Activated naive CD8-positive, alpha-beta T cell treated with anti-CD3 and anti-CD28 coated beads, Interleukin-2, amount 50 U/mL, for 24 hours (primary cell): ENCODE results near the gene LAMP1.

Experiments used
- ATAC-seq: fragments of 150-1000 bp; cut with Tn5 transposase; one replicate; pipeline ENCODE4 v1.10.0; 2021
- DNase-seq: peaks from one replicate; pipeline ENCODE4 v3.0.0; 2021
- H3K27ac Mint-ChIP-seq: one replicate; pipeline ENCODE4 v1.8.0; 2021; ENCODE audit warnings: mild to moderate bottlenecking, mixed read lengths
- H3K27me3 Mint-ChIP-seq: one replicate; pipeline ENCODE4 v1.8.0; 2021; ENCODE audit warnings: mixed read lengths
- H3K36me3 Mint-ChIP-seq: one replicate; pipeline ENCODE4 v1.8.0; 2021; ENCODE audit warnings: low read depth, mixed read lengths
- H3K4me1 Mint-ChIP-seq: one replicate; pipeline ENCODE4 v1.8.0; 2021; ENCODE audit warnings: mixed read lengths
- H3K4me3 Mint-ChIP-seq: one replicate; pipeline ENCODE4 v1.8.0; 2021; ENCODE audit warnings: mild to moderate bottlenecking, moderate library complexity, mixed read lengths
- H3K9me3 Mint-ChIP-seq: one replicate; pipeline ENCODE4 v1.8.0; 2021; ENCODE audit warnings: mixed read lengths

The LAMP1 gene

DNA sequence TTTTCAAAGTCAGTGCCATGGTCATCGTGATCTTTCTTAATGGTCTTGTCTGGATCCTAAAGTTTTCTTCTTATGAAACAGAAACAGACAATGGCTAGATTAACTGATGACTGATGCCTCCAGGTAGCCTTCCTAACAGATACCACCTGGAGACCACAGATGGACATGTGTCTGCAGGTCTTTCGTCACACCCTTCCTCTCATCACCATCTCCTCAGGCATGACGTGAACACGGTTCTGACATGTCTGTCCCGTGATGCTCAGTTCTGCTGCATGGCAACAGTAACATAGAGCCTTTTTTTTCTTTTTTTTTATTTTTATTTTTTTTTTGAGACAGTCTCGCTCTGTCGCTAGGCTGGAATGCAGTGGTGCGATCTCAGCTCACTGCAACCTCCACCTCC, 13.1 kb upstream of the LAMP1 start:
- Mint-ChIP-seq H3K36me3 (no peaks in the 10 kb centered on the region), H3K4me1 (no peaks in the 10 kb centered on the region), H3K27ac (no peak overlapping the region), H3K4me3 (no peak overlapping the region), H3K9me3 (no peaks in the 10 kb centered on the region), H3K27me3 (peaks cover 19% of the 10 kb centered on the region)
- DNase-seq (no peak), ATAC-seq (no peak)

DNA sequence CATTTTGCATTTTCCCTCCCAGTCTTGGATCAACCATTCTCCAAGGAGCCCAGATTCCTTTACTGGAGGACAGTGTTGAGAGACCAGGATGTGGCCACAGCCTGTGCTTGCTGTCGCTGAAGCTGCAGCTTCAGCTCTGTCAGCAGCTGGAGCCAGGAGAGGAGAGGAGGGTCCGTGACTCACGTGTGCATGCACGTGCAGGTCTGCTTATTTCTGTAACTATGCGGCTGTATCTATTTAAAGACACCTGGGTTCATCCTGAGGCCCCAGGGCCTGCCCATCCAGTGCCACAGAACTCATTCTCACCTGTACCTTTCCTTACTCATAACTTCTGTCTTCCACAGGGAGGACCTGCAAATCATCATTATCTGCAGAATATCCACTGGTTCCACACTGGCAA, 8.2 kb upstream of the LAMP1 start:
- H3K27me3 Mint-ChIP-seq = peaks cover 50% of the 10 kb centered on the region
- H3K4me1 Mint-ChIP-seq = peaks cover 10% of the 10 kb centered on the region
- no peaks in the 10 kb centered on the region for H3K9me3 Mint-ChIP-seq

DNA sequence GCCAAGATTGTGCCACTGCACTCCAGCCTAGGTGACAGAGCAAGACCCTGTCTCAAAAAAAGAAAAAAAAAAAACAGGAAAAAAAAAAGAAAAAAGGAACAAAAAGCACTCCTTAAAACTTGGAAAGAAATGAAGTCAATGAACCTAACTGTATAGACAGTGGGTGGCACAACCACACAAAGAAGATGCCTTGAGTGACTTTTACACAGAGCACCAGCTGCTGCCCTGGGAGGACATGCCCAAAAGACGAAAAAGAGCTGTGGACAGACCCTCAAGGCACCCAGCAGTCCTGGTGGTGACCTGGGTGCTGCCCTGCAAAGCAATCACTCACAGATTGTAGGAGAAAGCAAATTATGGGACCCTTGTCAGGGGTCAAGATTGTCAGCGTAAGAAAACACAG, 5.9 kb upstream of the LAMP1 start:
- no peaks in the 10 kb centered on the region for H3K9me3 Mint-ChIP-seq

More for the DNA sequence above, 8.2 kb upstream of the LAMP1 start:
- H3K4me3 Mint-ChIP-seq = no peak overlapping the region
- DNase-seq = no peak
- no peak for ATAC-seq
- no peaks in the 10 kb centered on the region for H3K36me3 Mint-ChIP-seq
- no peak overlapping the region for H3K27ac Mint-ChIP-seq

DNA sequence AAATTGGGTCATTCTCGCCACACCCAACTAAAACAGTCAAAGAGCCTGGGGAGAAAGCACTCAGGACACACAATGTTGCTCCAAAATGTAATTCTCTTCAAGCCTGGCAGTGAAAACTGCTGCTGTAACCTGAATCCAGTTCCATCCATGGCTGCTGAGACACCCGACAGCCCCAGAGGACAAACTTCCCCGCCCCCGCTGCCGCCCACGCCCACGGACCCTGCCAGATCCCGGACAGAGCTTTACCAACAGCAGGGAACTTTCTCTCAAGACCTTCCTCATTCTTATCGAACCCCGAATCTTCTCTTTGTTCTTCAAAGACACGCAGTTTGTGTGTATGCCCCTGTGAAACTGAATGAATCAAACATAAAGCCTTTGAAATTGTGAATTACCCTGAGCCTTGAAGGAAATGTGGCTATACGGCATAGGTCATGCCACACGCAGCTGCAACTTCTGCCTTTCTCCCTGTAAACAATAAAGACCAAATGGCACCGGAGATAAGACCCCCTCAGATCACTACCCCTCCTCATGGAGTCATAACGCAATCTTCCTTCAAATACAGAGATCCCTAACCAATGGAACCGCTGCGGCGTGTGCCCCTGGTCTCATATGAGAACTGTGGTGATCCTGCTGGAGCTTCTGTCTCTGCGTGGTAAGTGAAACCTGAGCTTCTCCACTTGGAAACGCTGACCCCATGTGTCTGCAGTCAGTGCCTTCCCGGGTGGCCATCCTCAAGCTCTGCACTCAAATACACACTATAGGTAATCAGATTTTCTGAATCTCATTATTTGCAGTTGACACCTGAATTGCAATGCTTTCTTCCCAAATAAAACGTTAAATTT, 4.8 kb upstream of the LAMP1 start:
- Mint-ChIP-seq H3K27ac (no peak overlapping the region), H3K27me3 (peaks cover 50% of the 10 kb centered on the region), H3K4me3 (peak overlapping the region; percentile 59), H3K9me3 (peaks cover 6% of the 10 kb centered on the region), H3K4me1 (peaks cover 18% of the 10 kb centered on the region), H3K36me3 (peaks cover 4% of the 10 kb centered on the region)
- ATAC-seq (peak; percentile 18), DNase-seq (peak; percentile 25)

More for the DNA sequence above, 5.9 kb upstream of the LAMP1 start:
- peaks cover 10% of the 10 kb centered on the region for H3K4me1 Mint-ChIP-seq
- no peak overlapping the region for H3K4me3 Mint-ChIP-seq
- no peaks in the 10 kb centered on the region for H3K36me3 Mint-ChIP-seq
- ATAC-seq (no peak), DNase-seq (no peak)
- H3K27ac Mint-ChIP-seq = no peak overlapping the region
- peaks cover 49% of the 10 kb centered on the region for H3K27me3 Mint-ChIP-seq

DNA sequence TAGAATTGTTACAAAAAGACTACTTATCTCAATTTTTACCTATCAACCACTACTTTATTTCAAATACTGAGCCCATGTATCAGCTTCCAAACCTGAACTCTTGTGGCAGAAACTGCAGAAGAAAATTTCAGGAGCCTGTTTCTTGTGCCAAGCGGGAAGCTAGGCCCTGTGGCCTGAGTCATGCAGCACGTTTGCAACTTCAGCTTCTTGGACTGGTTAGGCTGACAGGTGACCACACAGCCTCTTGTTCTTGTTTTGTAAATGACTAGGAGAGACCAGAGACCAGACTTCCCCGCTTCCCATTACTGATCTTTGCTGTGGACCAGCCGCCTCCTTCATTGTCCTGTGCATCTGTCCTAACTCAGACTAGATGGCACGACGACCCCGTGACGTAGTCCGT, 3.4 kb upstream of the LAMP1 start:
- peaks cover 30% of the 10 kb centered on the region for H3K4me1 Mint-ChIP-seq
- no peak overlapping the region for H3K27ac Mint-ChIP-seq
- peaks cover 46% of the 10 kb centered on the region for H3K27me3 Mint-ChIP-seq
- H3K4me3 Mint-ChIP-seq = no peak overlapping the region
- peaks cover 6% of the 10 kb centered on the region for H3K9me3 Mint-ChIP-seq
- H3K36me3 Mint-ChIP-seq = peaks cover 8% of the 10 kb centered on the region
- DNase-seq (no peak), ATAC-seq (no peak)

DNA sequence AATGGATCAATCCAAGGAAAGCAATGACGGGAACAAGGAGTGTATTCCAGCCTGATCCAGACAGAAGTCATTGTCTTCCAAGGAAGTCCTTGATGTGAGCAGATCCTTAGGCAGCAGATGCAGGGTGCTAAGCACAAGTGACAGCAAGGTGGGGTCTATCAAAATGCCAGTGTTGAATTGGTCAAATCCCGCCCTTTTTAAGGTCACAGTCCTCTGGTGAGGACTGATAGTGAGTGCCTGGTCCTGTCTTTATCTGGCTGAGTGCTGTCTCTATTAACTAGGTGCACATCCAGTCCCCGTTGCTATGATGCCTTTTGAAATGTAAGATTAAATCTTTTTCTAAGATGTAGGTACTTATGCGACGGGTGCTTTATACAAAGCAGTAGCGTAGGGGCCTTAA, 1.3 kb upstream of the LAMP1 start:
- ATAC-seq (no peak), DNase-seq (no peak)
- H3K4me3 Mint-ChIP-seq = peak overlapping the region; percentile 93
- H3K27me3 Mint-ChIP-seq = peaks cover 31% of the 10 kb centered on the region
- H3K9me3 Mint-ChIP-seq = peaks cover 6% of the 10 kb centered on the region
- H3K27ac Mint-ChIP-seq = peak overlapping the region; percentile 57
- peaks cover 9% of the 10 kb centered on the region for H3K36me3 Mint-ChIP-seq
- H3K4me1 Mint-ChIP-seq = peaks cover 41% of the 10 kb centered on the region

DNA sequence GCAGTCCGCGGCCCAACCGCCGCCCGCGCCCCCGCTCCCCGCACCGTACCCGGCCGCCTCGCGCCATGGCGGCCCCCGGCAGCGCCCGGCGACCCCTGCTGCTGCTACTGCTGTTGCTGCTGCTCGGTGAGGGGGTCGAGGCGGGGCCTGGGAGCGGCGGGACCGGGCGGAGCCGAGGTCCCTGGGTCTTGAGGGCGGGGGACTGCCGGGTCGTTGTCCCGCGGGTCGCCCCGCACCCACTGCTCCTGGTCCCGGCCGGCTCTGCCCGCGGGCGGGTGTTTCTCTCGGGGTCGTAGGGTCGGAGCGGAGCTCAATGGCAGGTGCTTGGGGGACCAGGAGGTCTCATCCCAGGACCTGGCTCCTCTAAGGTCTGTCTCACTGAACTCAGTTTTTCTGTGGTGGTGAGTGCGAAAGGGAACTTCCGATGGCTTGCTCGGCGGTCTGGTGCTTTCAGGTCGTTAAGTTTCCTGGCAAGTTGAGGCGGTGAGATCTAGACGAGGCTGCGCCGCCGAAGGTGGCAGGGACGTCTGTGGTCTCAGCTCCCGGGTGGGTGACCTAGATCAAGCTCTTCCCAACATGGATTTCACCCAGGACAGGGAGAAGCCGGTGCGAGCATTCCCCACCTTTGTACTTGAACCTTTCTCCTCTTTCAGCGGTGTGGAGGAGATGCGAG, 467 bp downstream of the LAMP1 start:
- peak; percentile 55 for ATAC-seq

DNA sequence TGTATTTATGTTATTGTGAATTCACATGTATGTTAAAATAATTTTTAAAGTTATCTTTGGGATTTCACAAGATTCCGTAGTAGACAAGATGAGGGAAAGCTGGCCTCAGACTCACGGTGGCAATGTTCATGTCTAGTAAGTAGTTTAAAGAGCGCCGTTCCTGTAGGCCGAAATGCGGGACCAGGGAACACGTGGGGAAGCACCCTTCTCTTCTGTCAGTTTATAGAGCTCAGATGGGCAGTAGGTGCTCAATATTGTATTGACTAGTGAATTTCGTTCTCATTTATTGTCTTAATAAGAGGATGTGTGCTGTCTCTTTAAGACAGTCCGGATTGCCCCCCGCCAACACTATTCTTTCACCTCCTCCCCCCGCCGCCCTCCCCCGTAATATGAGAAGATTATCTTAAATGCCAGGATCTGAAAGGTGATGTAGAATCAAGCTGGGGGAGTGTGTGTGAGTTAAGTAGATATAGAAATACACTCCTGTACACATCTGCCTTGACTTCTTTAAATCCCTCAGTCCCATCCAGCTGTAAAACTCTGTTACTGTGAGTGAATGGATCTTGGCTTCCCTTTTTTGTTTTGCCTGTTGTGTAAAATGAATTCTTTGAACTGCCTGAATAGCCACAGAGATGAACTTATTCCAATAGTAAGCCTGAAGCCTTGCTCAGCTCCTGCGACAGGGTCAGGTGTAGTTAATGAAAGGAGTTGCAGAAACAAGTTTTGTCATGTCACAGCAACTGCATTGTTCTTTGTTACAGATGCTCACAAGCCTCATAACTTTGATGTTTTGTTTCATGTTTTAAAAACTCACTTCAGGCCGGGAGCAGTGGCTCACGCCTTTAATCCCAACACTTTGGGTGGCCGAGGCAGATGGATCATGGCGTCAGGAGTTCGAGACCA, 1.3 kb downstream of the LAMP1 start:
- Mint-ChIP-seq H3K9me3 (peaks cover 6% of the 10 kb centered on the region), H3K4me1 (peaks cover 33% of the 10 kb centered on the region), H3K4me3 (peak overlapping the region; percentile 92), H3K36me3 (peaks cover 14% of the 10 kb centered on the region), H3K27ac (peak overlapping the region; percentile 96), H3K27me3 (peaks cover 10% of the 10 kb centered on the region)
- ATAC-seq (no peak), DNase-seq (no peak)

More for the DNA sequence above, 467 bp downstream of the LAMP1 start:
- Mint-ChIP-seq H3K4me1 (peaks cover 35% of the 10 kb centered on the region), H3K27me3 (peaks cover 15% of the 10 kb centered on the region), H3K27ac (peak overlapping the region; percentile 96), H3K9me3 (peaks cover 6% of the 10 kb centered on the region), H3K4me3 (peak overlapping the region; percentile 92), H3K36me3 (peaks cover 11% of the 10 kb centered on the region)
- peak; percentile 39 for DNase-seq

DNA sequence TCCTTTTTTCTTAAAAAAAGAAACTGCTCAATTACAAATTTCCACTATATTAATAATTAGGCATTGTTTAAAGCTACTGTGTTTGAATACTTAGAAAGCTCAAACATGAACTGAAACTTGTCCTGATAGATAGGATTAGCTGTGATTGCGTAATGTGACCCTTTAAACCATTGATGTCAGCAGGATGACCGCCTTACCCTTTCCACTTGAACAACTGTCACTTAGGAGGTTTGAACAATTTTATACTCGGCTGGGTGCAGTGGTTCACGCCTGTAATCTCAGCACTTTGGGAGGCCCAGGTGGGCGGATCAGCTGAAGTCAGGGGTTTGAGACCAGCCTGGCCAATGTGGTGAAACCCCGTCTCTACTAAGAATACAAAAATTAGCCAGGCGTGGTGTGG, 2.9 kb downstream of the LAMP1 start:
- Mint-ChIP-seq H3K4me3 (no peak overlapping the region), H3K4me1 (peaks cover 33% of the 10 kb centered on the region), H3K9me3 (peaks cover 6% of the 10 kb centered on the region), H3K27me3 (peaks cover 8% of the 10 kb centered on the region), H3K36me3 (peaks cover 14% of the 10 kb centered on the region), H3K27ac (no peak overlapping the region)
- ATAC-seq (no peak), DNase-seq (no peak)

DNA sequence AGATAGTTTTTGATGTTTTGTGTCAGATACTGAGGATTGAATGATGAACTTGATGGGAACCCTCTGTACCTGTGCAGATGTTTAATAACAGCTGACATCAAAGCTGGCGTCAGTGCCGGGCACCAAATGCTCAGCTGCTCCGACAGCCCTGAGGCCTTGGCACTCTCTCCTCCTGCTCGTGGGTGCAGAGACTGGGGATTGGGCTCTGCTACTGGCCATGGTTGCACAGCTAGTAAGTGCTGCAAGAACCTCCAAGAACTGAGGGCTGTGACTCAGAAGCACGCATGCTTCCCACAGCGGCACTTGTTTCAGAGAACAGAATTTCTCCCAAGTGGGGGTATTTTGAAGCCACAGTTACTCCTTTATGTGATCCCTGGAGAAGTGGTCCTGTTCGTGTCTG, 5.9 kb downstream of the LAMP1 start:
- no peak for DNase-seq
- H3K27ac Mint-ChIP-seq = no peak overlapping the region
- no peaks in the 10 kb centered on the region for H3K9me3 Mint-ChIP-seq
- H3K27me3 Mint-ChIP-seq = no peaks in the 10 kb centered on the region
- no peak for ATAC-seq
- no peak overlapping the region for H3K4me3 Mint-ChIP-seq
- peaks cover 13% of the 10 kb centered on the region for H3K36me3 Mint-ChIP-seq
- peaks cover 21% of the 10 kb centered on the region for H3K4me1 Mint-ChIP-seq

DNA sequence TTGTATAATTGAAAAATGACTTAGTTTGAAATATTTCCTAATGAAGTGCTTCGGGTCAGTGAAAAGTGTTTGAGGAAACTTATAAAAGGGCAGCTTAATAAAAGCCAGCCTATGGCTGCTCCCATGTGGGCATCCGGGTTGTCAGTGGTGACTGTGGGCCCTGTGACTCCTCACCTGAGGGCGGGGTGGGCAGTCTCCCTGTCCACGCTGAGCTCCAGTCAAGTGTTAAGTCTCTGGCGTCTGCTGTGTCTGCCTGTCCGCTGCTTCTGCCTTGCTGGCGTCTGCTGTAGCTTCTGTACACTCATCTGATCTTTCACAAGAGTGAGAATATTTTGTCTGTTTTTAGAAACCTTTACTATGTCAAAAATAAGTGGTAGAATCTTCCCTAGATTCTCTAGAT, 7.1 kb downstream of the LAMP1 start:
- no peak for ATAC-seq
- no peak overlapping the region for H3K4me3 Mint-ChIP-seq
- peaks cover 11% of the 10 kb centered on the region for H3K4me1 Mint-ChIP-seq

DNA sequence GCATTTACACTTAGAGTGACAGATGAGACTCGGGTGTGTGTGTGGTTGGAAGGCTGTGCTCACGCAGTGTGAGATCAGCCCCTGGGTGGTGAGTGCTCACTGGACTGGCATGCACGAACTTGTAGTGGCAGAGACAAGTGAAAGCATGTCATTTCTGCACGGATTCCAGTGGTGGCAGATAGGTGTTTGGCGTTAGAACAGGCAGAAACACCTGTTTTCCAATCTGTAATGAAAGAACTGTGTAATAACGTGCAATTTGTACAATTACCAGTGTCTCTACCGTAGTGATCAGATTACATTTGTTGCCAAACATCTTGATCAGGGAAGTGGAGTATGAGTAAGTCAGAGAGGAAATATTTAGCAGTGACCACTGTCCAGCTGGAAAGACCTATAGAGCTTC, 8.2 kb downstream of the LAMP1 start:
- Mint-ChIP-seq H3K4me3 (no peak overlapping the region), H3K36me3 (peaks cover 17% of the 10 kb centered on the region), H3K9me3 (no peaks in the 10 kb centered on the region), H3K4me1 (peaks cover 4% of the 10 kb centered on the region), H3K27me3 (no peaks in the 10 kb centered on the region), H3K27ac (no peak overlapping the region)
- no peak for ATAC-seq
- no peak for DNase-seq

More for the DNA sequence above, 7.1 kb downstream of the LAMP1 start:
- Mint-ChIP-seq H3K36me3 (peaks cover 13% of the 10 kb centered on the region), H3K27me3 (no peaks in the 10 kb centered on the region), H3K9me3 (no peaks in the 10 kb centered on the region), H3K27ac (no peak overlapping the region)
- DNase-seq = no peak

DNA sequence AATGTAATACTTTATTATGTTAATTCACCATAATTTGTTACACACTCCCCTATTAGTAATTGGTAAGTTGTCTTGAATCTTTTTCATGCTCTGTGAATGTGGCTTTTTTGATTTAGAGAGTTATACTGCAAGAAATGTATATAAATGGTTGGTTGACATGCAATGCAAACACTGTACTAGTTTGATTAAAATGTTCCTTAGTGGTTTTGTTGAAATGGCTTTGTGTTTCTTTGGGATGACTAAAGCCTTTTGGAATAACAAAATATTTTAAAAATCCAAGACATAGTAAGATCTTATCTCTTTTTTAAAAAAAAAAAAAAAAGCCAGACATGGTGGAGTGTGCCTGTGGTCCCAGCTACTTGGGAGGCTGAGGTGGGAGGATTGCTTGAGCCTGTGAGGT, 10.5 kb downstream of the LAMP1 start:
- no peak for ATAC-seq
- no peaks in the 10 kb centered on the region for H3K4me1 Mint-ChIP-seq
- H3K4me3 Mint-ChIP-seq = no peak overlapping the region
- H3K27ac Mint-ChIP-seq = no peak overlapping the region
- H3K27me3 Mint-ChIP-seq = no peaks in the 10 kb centered on the region
- peaks cover 21% of the 10 kb centered on the region for H3K36me3 Mint-ChIP-seq
- DNase-seq = no peak
- no peaks in the 10 kb centered on the region for H3K9me3 Mint-ChIP-seq

DNA sequence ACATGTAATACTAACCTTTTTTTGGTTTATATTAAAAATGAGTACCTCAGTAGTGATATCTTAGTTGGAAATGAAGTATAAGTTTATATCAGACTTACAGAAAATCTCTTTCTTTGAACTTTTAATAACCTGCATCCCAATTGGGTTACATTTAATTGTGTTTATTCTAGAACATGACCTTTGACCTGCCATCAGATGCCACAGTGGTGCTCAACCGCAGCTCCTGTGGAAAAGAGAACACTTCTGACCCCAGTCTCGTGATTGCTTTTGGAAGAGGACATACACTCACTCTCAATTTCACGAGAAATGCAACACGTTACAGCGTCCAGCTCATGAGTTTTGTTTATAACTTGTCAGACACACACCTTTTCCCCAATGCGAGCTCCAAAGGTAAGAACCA, 12.4 kb downstream of the LAMP1 start:
- H3K27me3 Mint-ChIP-seq = no peaks in the 10 kb centered on the region
- no peak overlapping the region for H3K27ac Mint-ChIP-seq
- no peaks in the 10 kb centered on the region for H3K4me1 Mint-ChIP-seq
- ATAC-seq (no peak), DNase-seq (no peak)
- H3K36me3 Mint-ChIP-seq = peaks cover 18% of the 10 kb centered on the region
- no peaks in the 10 kb centered on the region for H3K9me3 Mint-ChIP-seq
- H3K4me3 Mint-ChIP-seq = no peak overlapping the region
